GF-D8 (cell line): Measurements from ENCODE around the gene JAM3.
"Not testable (repeated sequence)": the region's sequence is repeated elsewhere in the genome, so short reads cannot be mapped to it uniquely, and the experiment has no call there.

ENCODE experiments used
- DNase-seq: peaks from one replicate; lab custom pipeline; 2025; lab: John Stamatoyannopoulos, UW

The JAM3 gene

DNA sequence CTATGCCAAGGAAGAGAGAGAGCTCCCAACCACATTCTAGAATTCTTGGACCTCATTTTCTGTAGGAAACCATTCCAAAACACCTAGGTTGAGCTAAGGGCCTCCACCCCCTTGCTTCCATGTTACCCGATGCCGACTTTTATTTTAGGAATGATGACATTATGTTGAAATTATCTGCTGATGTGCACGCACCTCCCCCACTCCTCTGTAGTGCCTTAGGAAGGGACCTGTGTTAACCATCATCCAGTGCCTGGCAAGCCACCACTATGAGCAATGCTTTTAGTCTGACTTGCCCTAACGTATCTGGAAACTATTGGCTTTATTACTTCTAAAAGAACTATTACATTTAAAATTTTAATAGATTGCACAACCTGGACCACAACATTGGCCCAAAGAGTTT is 112.8 kb downstream of the JAM3 start:
- no peak for DNase-seq

DNA sequence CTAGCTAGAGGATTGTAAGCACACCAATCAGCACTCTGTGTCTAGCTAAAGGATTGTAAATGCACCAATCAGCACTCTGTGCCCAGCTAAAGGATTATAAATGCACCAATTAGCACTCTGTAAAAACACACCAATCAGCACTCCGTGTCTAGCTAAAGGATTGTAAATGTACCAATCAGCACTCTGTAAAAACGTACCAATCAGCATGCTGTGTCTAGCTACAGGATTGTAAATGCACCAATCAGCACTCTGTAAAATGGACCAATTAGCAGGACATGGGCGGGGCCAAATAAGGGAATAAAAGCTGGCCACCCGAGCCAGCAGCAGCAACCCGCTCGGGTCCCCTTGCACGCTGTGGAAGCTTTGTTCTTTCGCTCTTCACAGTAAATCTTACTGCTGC is 119.2 kb downstream of the JAM3 start:
- DNase-seq = not testable (repeated sequence)

DNA sequence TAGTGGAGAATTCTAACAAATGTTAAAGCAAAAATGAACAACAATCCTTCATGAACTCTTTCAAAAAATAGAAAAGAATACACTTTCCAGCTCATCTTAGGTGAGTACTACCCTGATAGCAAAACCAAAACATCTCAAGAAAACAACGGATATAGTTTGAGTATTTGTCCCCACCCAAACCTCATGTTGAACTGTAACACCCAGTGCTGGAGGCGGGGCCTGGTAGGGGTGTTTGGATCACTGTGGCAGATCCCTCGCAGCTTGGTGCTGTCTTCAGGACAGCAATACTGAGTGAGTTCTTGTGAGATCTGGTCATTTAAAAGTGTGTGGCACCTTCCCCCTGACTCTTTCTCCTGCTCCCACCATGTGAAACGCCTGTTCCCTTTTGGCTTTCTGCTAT is 127.9 kb downstream of the JAM3 start:
- no peak for DNase-seq

DNA sequence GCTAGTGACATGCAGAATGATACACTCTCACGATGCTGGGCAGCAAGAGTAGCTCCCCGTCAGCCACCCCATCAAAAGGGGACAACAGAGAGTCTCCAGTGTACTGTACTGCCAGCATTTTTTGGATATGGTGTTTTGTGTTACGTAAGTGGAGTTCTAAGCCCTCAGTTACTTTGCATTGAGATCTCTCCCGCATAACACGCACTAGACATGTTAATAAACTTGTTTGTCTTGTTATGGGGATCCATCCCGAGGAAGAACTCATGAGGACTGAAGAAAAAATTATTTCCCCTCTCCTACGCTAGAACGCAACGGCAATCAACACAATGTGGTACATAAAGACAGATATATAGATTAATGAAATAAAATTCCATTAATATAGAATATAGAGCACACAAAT is 130.7 kb downstream of the JAM3 start:
- no peak for DNase-seq

DNA sequence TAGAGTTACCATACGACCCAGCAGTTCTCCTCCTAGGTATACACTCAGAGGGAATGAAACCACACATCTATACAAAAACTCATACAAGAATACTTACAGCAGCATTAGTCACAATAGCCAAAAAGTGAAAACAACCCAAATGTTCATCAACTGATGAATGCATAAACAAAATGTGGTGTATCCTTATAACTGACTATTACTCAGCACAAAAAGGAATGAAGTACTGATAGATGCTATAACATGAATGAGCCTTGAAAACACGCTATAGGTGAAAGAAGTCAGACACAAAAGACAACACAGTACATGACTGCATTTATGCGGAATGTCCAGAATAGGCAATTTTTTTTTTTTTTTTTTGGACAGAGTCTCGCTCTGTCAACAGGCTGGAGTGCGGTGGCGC is 131.8 kb downstream of the JAM3 start:
- DNase-seq = no peak
